HepG2 (cell line): ENCODE data around the gene ALOX15.
"Not testable (repeated sequence)": the region's sequence is repeated elsewhere in the genome, so short reads cannot be mapped to it uniquely, and the experiment has no call there.

Experiments used
- ESRRA ChIP-seq: sonication (generic); formaldehyde crosslinking; IDR thresholded peaks from 2 replicates; pipeline ENCODE4 v1.5.1; 2020; ENCODE audit warnings: mild to moderate bottlenecking, low read depth, missing genetic modification reagents
- GLI4 ChIP-seq: sonication (generic); formaldehyde crosslinking; IDR thresholded peaks from 2 replicates; pipeline ENCODE4 v1.5.1; 2020; ENCODE audit warnings: missing genetic modification reagents, mild to moderate bottlenecking, moderate library complexity, borderline replicate concordance
- ZNF775 ChIP-seq: sonication (generic); formaldehyde crosslinking; IDR thresholded peaks from 2 replicates; pipeline ENCODE4 v1.4.0; 2020; ENCODE audit warnings: missing genetic modification reagents, mild to moderate bottlenecking, moderate library complexity, borderline replicate concordance

GRCh38 chr17:4638766-4639165 is 2.7 kb downstream of the ALOX15 start:
- TF ChIP-seq ESRRA, GLI4, ZNF775 (CRISPR knock-in tag): not testable (repeated sequence)
